GM12878 (cell line): ENCODE results near the gene ACSM5. TPM values are rescaled to one million over a fixed set of nuclear protein-coding genes. Genes with fewer than 3 reads are reported as not detected.

Source experiments
- ATAC-seq: fragments of 200-7000 bp; cut with Tn5 transposase; 3 replicates; pipeline ENCODE4 v1.9.1; 2020; ENCODE audit warnings: mild to moderate bottlenecking, moderate library complexity
- BruUV-seq: library from RNA; stranded (reverse); fragments of 400-500 nt; replicated peaks from 2 replicates; lab custom pipeline; 2021; lab: Mats Ljungman, UMichigan
- CTCF ChIA-PET: fragments of 300-600 bp; sonication (Branson Sonifier 250); formaldehyde crosslinking; extraction: SDS; loops from one replicate; lab custom pipeline; 2021; ENCODE audit warnings: inconsistent platforms; lab: Yijun Ruan, JAX
- POLR2A ChIA-PET: fragments of 350-600 bp; formaldehyde crosslinking; extraction: SDS; loops from one replicate; lab custom pipeline; 2021; ENCODE audit warnings: inconsistent platforms; lab: Charles Lee
- RAD21 ChIA-PET: fragments of 300-600 bp; sonication (Branson Sonifier 250); formaldehyde crosslinking; loops from one replicate; lab custom pipeline; 2023; ENCODE audit warnings: antibody characterized with exemption; ENCODE audit not compliant: unreplicated experiment; lab: Charles Lee
- SMC1A ChIA-PET: fragments of 300-600 bp; sonication (Branson Sonifier 250); formaldehyde crosslinking; loops from one replicate; lab custom pipeline; 2023; ENCODE audit not compliant: unreplicated experiment, uncharacterized antibody; lab: Charles Lee
- DNase-seq: peaks from one replicate; pipeline ENCODE4 v3.0.0-alpha.2; 2011; ENCODE audit warnings: low read depth, low spot score
- FAIRE-seq: peaks from 3 replicates; lab custom pipeline; 2011; peaks lifted over from hg19 to GRCh38; lab: Jason Lieb, UNC
- H2AFZ ChIP-seq: 2 replicates; pipeline ENCODE4 v1.6.0; 2011; ENCODE audit warnings: low read depth, low read length, control low read depth; ENCODE audit not compliant: control insufficient read depth
- H3K27ac ChIP-seq: 2 replicates; pipeline ENCODE4 v1.5.1; 2011; ENCODE audit warnings: control low read depth; ENCODE audit not compliant: control insufficient read depth, insufficient read depth
- H3K27me3 ChIP-seq, 2 experiments: replicated peaks in 1 of 2; 2 replicates each; pipeline versions ENCODE4 v1.6.0 to v1.6.1; 2011; ENCODE audit warnings: low read length in 1 of 2; ENCODE audit not compliant: control insufficient read depth in 2 of 2, insufficient read depth in 2 of 2
- H3K36me3 ChIP-seq, 2 experiments: 2 replicates each; pipeline ENCODE4 v1.5.1; 2011; ENCODE audit warnings: low read length in 1 of 2; ENCODE audit not compliant: control insufficient read depth in 2 of 2, insufficient read depth in 2 of 2
- H3K4me1 ChIP-seq: 2 replicates; pipeline ENCODE4 v1.6.1; 2011; ENCODE audit warnings: mild to moderate bottlenecking, low read length, moderate library complexity, mixed read lengths; ENCODE audit not compliant: control insufficient read depth, insufficient read depth
- H3K4me2 ChIP-seq: 2 replicates; pipeline ENCODE4 v1.6.0; 2011; ENCODE audit warnings: control low read depth; ENCODE audit not compliant: control insufficient read depth, insufficient read depth
- H3K4me3 ChIP-seq: fragments of 200-600 bp; sonication (generic); 2 replicates; pipeline ENCODE4 v1.5.1; 2016
- H3K79me2 ChIP-seq: 2 replicates; pipeline ENCODE4 v1.6.0; 2011; ENCODE audit warnings: low read length; ENCODE audit not compliant: control insufficient read depth, insufficient read depth
- H3K9ac ChIP-seq: 2 replicates; pipeline ENCODE4 v1.8.0; 2011; ENCODE audit warnings: low read length, control low read depth, mixed read lengths; ENCODE audit not compliant: control insufficient read depth, insufficient read depth
- H3K9me3 ChIP-seq: replicated peaks from 3 replicates; pipeline ENCODE4 v1.5.1; 2011; ENCODE audit warnings: mild to moderate bottlenecking, low read length; ENCODE audit not compliant: control insufficient read depth, insufficient read depth
- H4K20me1 ChIP-seq: 2 replicates; pipeline ENCODE4 v1.6.0; 2011; ENCODE audit not compliant: control insufficient read depth, insufficient read depth
- CBX3 ChIP-seq: fragments of 200-600 bp; sonication (generic); IDR thresholded peaks from 2 replicates; pipeline ENCODE4 v1.6.1; 2016; ENCODE audit warnings: low read depth, borderline replicate concordance
- CEBPZ ChIP-seq: fragments of 150-350 bp; IDR thresholded peaks from 2 replicates; pipeline ENCODE4 v1.6.1; 2016; ENCODE audit warnings: low read depth, low read length
- KAT2A ChIP-seq: conservative IDR thresholded peaks from 2 replicates; pipeline ENCODE4 v1.6.1; 2011; ENCODE audit warnings: low read depth, low read length; ENCODE audit not compliant: control insufficient read depth
- RFX5 ChIP-seq: IDR thresholded peaks from 2 replicates; pipeline ENCODE4 v1.6.1; 2011; ENCODE audit warnings: low read depth, low read length, improper control_type of control experiment
- RUNX3 ChIP-seq: IDR thresholded peaks from 2 replicates; pipeline ENCODE4 v1.6.1; 2012; ENCODE audit warnings: low read length, inconsistent platforms
- SUPT20H ChIP-seq: IDR thresholded peaks from 2 replicates; pipeline ENCODE4 v1.6.1; 2011; ENCODE audit warnings: low read depth, mild to moderate bottlenecking, low read length, moderate library complexity, borderline replicate concordance; ENCODE audit not compliant: control insufficient read depth
- WGBS: methylation state at CpG from one replicate; pipeline ENCODE4 v1.1.6; 2016; ENCODE audit warnings: low lambda C conversion rate; ENCODE audit not compliant: insufficient replicate concordance, insufficient coverage; ENCODE audit errors: missing lambda C conversion rate; 5-methylcytosine and 5-hydroxymethylcytosine counted together
- in situ Hi-C: fragments of 300-500 bp; cut with MboI; formaldehyde crosslinking; loops from 9 replicates; pipeline ENCODE4 v1.14.3; 2018; ENCODE audit warnings: mixed read lengths
- intact Hi-C: fragments of 100-400 bp; cut with micrococcal nuclease; formaldehyde crosslinking; loops from one replicate; pipeline ENCODE4 v1.14.2; 2022; ENCODE audit not compliant: unreplicated experiment
- polyA plus RNA-seq, 11 experiments: library from polyadenylated mRNA; depleted of rRNA in 4 of 11; unstranded in 6 of 11; stranded (reverse) in 5 of 11; fragments of >200 nt; fragmentation: Nextera tagmentation in 4 of 11; fragmentation: Illumina TruSeq in 1 of 11; extraction: Ambion mirVana in 4 of 11; extraction: Trizol in 1 of 11; gene quantifications; 1 replicate in 1 of 11; 2 replicates in 10 of 11; pipeline versions ENCODE4 v1.2.1 to v1.2.3, GENCODE V29; 2011 to 2016; ENCODE audit warnings: inconsistent platforms in 2 of 11, missing spikeins in 2 of 11, low read depth in 1 of 11
- total RNA-seq, 4 experiments: library from RNA; depleted of rRNA in 3 of 4; stranded (reverse); fragments of >200 nt in 3 of 4; fragmentation: Illumina TruSeq in 1 of 4; extraction: Trizol in 1 of 4; gene quantifications; 2 replicates each; pipeline versions ENCODE4 v1.2.1 to v1.2.3, GENCODE V29; 2013 to 2021
- TF ChIP-seq, protein P1 (sequence below): fragments of 450-650 bp; IDR thresholded peaks from 2 replicates; pipeline ENCODE4 v1.6.1; 2014; ENCODE audit warnings: mild to moderate bottlenecking

ACSM5 gene
- total and polyA plus RNA-seq, 10 of the 15 experiments (the other 5 are each of a cell fraction or from before 2014, with no cell fraction given): 0.07 to 0.54 (median 0.26) TPM; not detected in 3

DNA sequence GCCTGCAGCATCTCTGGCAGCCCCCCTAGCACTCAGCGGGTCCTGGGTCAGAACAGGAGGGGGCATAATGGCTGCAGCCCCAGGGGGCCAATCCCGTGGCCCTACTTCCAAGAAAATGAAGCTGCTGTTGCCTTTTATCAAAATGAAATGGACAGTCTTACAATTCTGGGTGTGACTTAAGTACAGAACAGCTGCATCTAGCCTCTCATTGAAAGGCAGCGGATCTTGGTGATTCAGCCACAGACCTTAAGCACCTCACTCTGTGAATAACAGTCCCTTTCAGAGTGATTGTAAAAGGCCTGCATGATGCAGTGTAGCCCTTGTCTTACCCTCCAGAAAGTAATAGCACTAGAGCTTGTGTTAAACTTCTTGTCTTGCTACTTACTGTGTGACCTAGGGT, 45.3 kb upstream of the ACSM5 start (continued):
- no peak for TF ChIP-seq CEBPZ

DNA sequence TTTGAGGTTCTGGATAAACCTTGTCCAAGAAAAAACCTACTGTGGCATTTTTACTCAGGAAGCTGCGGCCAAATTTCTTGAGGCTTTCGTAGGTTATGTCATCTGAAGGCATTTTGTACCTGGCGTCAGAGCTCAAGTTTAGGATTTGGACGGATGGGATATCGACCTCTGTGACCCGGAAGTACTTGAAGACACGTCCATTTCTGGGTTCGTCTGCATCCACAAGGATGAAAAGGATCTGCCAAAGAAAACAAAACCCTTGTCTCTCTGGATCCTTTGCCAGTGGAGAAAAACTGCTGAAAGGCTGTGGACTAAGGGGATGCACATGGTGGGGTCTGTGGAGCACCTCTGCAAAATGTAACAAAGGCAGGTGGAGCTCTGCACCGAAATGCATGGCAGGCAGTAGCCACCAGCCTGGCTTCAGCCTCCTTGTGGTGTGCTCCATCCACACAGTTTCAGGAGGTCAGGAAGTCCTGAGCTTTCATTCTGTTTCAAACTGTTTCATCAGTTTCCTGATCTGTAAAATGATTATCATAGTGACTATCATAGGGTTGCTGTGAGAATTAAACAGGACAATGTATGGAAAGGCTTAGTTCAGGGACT, 39.8 kb upstream of the ACSM5 start:
- in situ Hi-C loops: loop anchor here (25.0 kb wide), 1 partner anchor 1332 kb away; no protein-coding TSS in a partner anchor
- 25% methylated on average over 9 of the region's 9 CpGs for WGBS
- BruUV-seq: no TSS peak

More for the DNA sequence above, 39.8 kb upstream of the ACSM5 start:
- ChIA-PET POLR2A (no interaction called here), SMC1A (no interaction called here), CTCF (interaction anchor here (0.9 kb wide), 1 partner anchor 16 kb away, joined by 4 read pairs; no protein-coding TSS in a partner anchor), RAD21 (no interaction called here)
- Histone ChIP-seq H4K20me1 (no peaks in the 10 kb centered on the region), H3K27me3 (no peaks in the 10 kb centered on the region; a peak in 1 of 4 replicates), H3K9me3 (no peaks in the 10 kb centered on the region), H3K4me1 (no peaks in the 10 kb centered on the region), H3K4me2 (no peak overlapping the region), H3K36me3 (no peaks in the 10 kb centered on the region), H3K4me3 (no peak overlapping the region), H3K9ac (no peak overlapping the region), H3K79me2 (no peaks in the 10 kb centered on the region), H3K27ac (no peak overlapping the region), H2AFZ (no peak overlapping the region)
- FAIRE-seq (no peak), DNase-seq (no peak), ATAC-seq (no peak)
- TF ChIP-seq RFX5 (no peak), KAT2A (no peak), RUNX3 (no peak), SUPT20H (no peak), CBX3 (no peak)
- TF ChIP-seq, protein P1, sequence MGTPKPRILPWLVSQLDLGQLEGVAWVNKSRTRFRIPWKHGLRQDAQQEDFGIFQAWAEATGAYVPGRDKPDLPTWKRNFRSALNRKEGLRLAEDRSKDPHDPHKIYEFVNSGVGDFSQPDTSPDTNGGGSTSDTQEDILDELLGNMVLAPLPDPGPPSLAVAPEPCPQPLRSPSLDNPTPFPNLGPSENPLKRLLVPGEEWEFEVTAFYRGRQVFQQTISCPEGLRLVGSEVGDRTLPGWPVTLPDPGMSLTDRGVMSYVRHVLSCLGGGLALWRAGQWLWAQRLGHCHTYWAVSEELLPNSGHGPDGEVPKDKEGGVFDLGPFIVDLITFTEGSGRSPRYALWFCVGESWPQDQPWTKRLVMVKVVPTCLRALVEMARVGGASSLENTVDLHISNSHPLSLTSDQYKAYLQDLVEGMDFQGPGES: no peak
- intact Hi-C loops: no loop called here
